GM21576 (cell line): ENCODE results near the gene MREG.

Experiments used
- ATAC-seq: cut with Tn5 transposase; IDR thresholded peaks from one replicate; pipeline ENCODE4 v1.9.1; 2021; ENCODE audit warnings: mild to moderate bottlenecking, moderate library complexity; ENCODE audit not compliant: unreplicated experiment

The MREG gene

GRCh38 chr2:215920244-215921100 lies 92.9 kb downstream of the MREG start:
- ATAC-seq = peak; percentile 57

- no peak for ATAC-seq
Observed at GRCh38 chr2:215919624-215920243, 93.6 kb downstream of the MREG start.

- no peak for ATAC-seq
Observed at GRCh38 chr2:215918901-215919599, 94.3 kb downstream of the MREG start.

- peak; percentile 77 for ATAC-seq
Observed at GRCh38 chr2:215917953-215918620, 95.3 kb downstream of the MREG start.

- ATAC-seq = no peak
Observed at GRCh38 chr2:215915441-215915840, 97.9 kb downstream of the MREG start.

- ATAC-seq = no peak
Observed at GRCh38 chr2:215914777-215915165, 98.6 kb downstream of the MREG start.

- no peak for ATAC-seq
Observed at GRCh38 chr2:215914054-215914776, 99.1 kb downstream of the MREG start.

GRCh38 chr2:215912299-215912842 lies 101.0 kb downstream of the MREG start:
- ATAC-seq = no peak

- no peak for ATAC-seq
Observed at GRCh38 chr2:215911301-215912085, 101.9 kb downstream of the MREG start.

GRCh38 chr2:215910180-215910579 lies 103.2 kb downstream of the MREG start:
- no peak for ATAC-seq

GRCh38 chr2:215907147-215907546 lies 106.2 kb downstream of the MREG start:
- no peak for ATAC-seq

GRCh38 chr2:215906458-215906857 lies 106.9 kb downstream of the MREG start:
- no peak for ATAC-seq

- ATAC-seq = no peak
Observed at GRCh38 chr2:215905691-215906090, 107.7 kb downstream of the MREG start.

- no peak for ATAC-seq
Observed at GRCh38 chr2:215904101-215904500, 109.2 kb downstream of the MREG start.

GRCh38 chr2:215903203-215903602 lies 110.1 kb downstream of the MREG start:
- ATAC-seq = no peak

GRCh38 chr2:215901796-215902195 lies 111.6 kb downstream of the MREG start:
- ATAC-seq = no peak

GRCh38 chr2:215900843-215901242 lies 112.5 kb downstream of the MREG start:
- peak; percentile 91 for ATAC-seq

- ATAC-seq = no peak
Observed at GRCh38 chr2:215900203-215900611, 113.1 kb downstream of the MREG start.
